Calu3 (cell line): ENCODE data around the gene SPRY2. TPM values are rescaled to one million over a fixed set of nuclear protein-coding genes. Genes with fewer than 3 reads are reported as not detected.

Source experiments
- BruUV-seq: library from RNA; stranded (reverse); fragments of 400-500 nt; replicated peaks from 2 replicates; lab custom pipeline; 2021; lab: Mats Ljungman, UMichigan
- CTCF ChIA-PET: fragments of 300-600 bp; sonication (Branson Sonifier 250); formaldehyde crosslinking; loops from one replicate; lab custom pipeline; 2022; ENCODE audit warnings: antibody characterized with exemption; lab: Charles Lee
- DNase-seq: peaks from one replicate; pipeline ENCODE4 v3.0.0; 2022
- H3K27ac Mint-ChIP-seq: one replicate; pipeline ENCODE4 v1.8.0; 2022; ENCODE audit warnings: mixed read lengths; ENCODE audit not compliant: unreplicated experiment
- H3K27me3 Mint-ChIP-seq: one replicate; pipeline ENCODE4 v1.8.0; 2022; ENCODE audit warnings: mixed read lengths; ENCODE audit not compliant: unreplicated experiment
- H3K36me3 Mint-ChIP-seq: one replicate; pipeline ENCODE4 v1.8.0; 2022; ENCODE audit warnings: mild to moderate bottlenecking, moderate library complexity, mixed read lengths; ENCODE audit not compliant: insufficient read depth, unreplicated experiment
- H3K4me1 Mint-ChIP-seq: one replicate; pipeline ENCODE4 v1.8.0; 2022; ENCODE audit warnings: mild to moderate bottlenecking, low read depth, mixed read lengths; ENCODE audit not compliant: unreplicated experiment
- H3K4me3 Mint-ChIP-seq: one replicate; pipeline ENCODE4 v1.8.0; 2022; ENCODE audit warnings: mild to moderate bottlenecking, low read depth, moderate library complexity, mixed read lengths; ENCODE audit not compliant: unreplicated experiment
- H3K9me3 Mint-ChIP-seq: one replicate; pipeline ENCODE4 v1.8.0; 2022; ENCODE audit warnings: low read depth, mixed read lengths; ENCODE audit not compliant: unreplicated experiment
- intact Hi-C: fragments of 100-400 bp; cut with micrococcal nuclease; formaldehyde crosslinking; loops from one replicate; pipeline ENCODE4 v1.10.0; 2022; ENCODE audit not compliant: unreplicated experiment
- total RNA-seq: library from RNA; stranded (reverse); gene quantifications from 2 replicates; pipeline ENCODE4 v1.2.3, GENCODE V29; 2022
- TF ChIP-seq, protein P1 (sequence below): fragments of 200-600 bp; IDR thresholded peaks from one replicate; pipeline ENCODE4 v1.8.0; 2022; ENCODE audit warnings: antibody characterized with exemption; ENCODE audit not compliant: unreplicated experiment

SPRY2 gene
- total RNA-seq, 1 experiment from 2014 or later = 13.6 TPM

DNA sequence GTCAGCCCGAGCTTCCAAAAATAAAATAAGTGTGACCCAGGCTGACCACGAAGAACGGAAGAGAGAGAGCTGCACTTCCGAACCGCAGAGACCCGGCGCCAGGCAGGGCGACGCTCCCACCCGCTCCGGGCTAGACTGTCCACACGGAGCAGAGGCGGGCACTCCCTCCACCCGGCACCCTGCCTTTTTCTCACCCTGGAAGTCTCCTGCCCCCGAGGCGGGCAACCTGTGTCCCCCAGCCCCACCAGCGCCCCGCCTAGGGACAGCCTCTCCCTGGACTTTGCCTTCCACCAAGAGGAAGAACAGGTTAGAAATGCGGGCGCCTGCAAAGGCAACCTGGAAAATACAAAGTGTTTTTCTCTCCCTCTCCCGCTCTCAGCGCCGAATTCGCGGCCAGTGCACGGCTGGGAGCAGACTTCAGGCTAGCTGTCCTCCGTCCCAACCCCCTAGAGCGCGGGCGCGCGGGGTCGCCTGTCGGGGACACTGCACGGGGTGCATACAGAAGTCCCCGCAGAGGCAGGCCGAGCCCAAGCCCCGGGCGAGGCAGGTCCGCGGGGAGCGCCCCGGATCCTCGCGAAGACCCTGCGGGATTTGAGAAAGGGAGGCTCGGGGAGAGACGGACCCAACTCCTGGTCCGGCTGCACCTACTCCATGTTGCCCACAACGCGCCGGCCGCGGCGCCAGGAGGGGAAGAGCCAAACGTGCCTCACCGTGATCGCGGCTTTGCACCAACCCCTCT, 845 bp downstream of the SPRY2 start:
- peak; percentile 6 for DNase-seq
- Mint-ChIP-seq H3K4me3 (no peak overlapping the region), H3K27me3 (no peaks in the 10 kb centered on the region), H3K36me3 (peaks cover 9% of the 10 kb centered on the region), H3K4me1 (no peaks in the 10 kb centered on the region), H3K27ac (no peak overlapping the region), H3K9me3 (no peaks in the 10 kb centered on the region)
- TF ChIP-seq, protein P1, sequence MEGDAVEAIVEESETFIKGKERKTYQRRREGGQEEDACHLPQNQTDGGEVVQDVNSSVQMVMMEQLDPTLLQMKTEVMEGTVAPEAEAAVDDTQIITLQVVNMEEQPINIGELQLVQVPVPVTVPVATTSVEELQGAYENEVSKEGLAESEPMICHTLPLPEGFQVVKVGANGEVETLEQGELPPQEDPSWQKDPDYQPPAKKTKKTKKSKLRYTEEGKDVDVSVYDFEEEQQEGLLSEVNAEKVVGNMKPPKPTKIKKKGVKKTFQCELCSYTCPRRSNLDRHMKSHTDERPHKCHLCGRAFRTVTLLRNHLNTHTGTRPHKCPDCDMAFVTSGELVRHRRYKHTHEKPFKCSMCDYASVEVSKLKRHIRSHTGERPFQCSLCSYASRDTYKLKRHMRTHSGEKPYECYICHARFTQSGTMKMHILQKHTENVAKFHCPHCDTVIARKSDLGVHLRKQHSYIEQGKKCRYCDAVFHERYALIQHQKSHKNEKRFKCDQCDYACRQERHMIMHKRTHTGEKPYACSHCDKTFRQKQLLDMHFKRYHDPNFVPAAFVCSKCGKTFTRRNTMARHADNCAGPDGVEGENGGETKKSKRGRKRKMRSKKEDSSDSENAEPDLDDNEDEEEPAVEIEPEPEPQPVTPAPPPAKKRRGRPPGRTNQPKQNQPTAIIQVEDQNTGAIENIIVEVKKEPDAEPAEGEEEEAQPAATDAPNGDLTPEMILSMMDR = no peak
- intact Hi-C loops = loop anchor here (5.0 kb wide), 2 partner anchors 208 to 403 kb away; no protein-coding TSS in a partner anchor
- CTCF ChIA-PET = no interaction called here
- TSS peak; percentile 55 for BruUV-seq

GRCh38 chr13:80339563-80339911, 1.4 kb downstream of the SPRY2 start:
- no peaks in the 10 kb centered on the region for H3K27me3 Mint-ChIP-seq
- H3K4me3 Mint-ChIP-seq = no peak overlapping the region
- TSS peak; percentile 45 for BruUV-seq
- peaks cover 13% of the 10 kb centered on the region for H3K36me3 Mint-ChIP-seq
- H3K4me1 Mint-ChIP-seq = no peaks in the 10 kb centered on the region
- TF ChIP-seq, protein P1 = no peak
- intact Hi-C loops = no loop called here
- no peak for DNase-seq
- no peak overlapping the region for H3K27ac Mint-ChIP-seq
- CTCF ChIA-PET = no interaction called here
- H3K9me3 Mint-ChIP-seq = no peaks in the 10 kb centered on the region

- DNase-seq = peak; percentile 43
- CTCF ChIA-PET = no interaction called here
- Mint-ChIP-seq H3K9me3 (no peaks in the 10 kb centered on the region), H3K27me3 (no peaks in the 10 kb centered on the region), H3K4me3 (no peak overlapping the region), H3K36me3 (peaks cover 13% of the 10 kb centered on the region), H3K27ac (no peak overlapping the region), H3K4me1 (no peaks in the 10 kb centered on the region)
- intact Hi-C loops = no loop called here
- TF ChIP-seq, protein P1 = no peak
- BruUV-seq = no TSS peak
Measured at GRCh38 chr13:80338781-80339562, 2.0 kb downstream of the SPRY2 start.

DNA sequence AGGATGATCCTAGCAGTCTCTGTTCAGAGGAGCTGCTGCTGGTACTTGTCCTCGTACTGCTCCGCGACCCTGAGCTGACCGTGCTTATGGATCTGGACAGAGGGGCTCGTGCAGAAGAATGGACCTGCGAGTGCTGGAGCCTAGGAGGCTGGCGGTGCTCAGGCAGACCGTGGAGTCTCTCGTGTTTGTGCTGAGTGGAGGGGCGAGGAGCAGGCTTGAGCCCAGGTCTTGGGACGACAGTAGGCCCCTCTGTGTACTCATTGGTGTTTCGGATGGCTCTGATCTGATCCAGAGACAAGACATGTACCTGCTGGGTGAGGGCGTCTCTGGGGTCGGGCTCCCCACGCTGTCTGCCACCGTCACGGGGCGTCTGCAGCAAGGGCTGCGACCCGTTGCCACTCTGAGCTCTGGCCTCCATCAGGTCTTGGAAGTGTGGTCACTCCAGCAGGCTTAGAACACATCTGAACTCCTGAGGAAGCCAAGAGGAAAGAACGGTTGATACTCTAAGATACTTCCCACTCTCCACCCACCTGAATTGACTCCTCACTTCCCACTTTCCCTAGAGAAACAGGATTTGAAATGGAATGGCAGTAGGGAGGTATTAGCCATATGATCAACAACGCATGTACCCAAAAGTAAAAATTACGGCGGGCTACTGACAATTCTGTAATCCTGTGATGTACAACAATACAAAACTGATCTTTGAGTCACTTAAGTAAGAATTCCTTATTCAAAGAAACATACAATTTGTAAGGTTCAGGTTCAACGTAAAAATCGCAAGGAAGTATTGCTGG, 3.4 kb downstream of the SPRY2 start:
- Mint-ChIP-seq H3K4me1 (no peaks in the 10 kb centered on the region), H3K36me3 (peaks cover 16% of the 10 kb centered on the region), H3K9me3 (no peaks in the 10 kb centered on the region), H3K27me3 (no peaks in the 10 kb centered on the region), H3K27ac (peak overlapping the region; percentile 47), H3K4me3 (no peak overlapping the region)
- BruUV-seq = no TSS peak
- TF ChIP-seq, protein P1 = no peak
- intact Hi-C loops = no loop called here
- no peak for DNase-seq
- CTCF ChIA-PET = no interaction called here
